ENCODE results near the gene PDCD1.
"Not testable (repeated sequence)": the region's sequence is repeated elsewhere in the genome, so short reads cannot be mapped to it uniquely, and the experiment has no call there.

PDCD1 gene

GRCh38 chr2:241801611-241802420, 56.9 kb downstream of the PDCD1 start:
- no peak for FAIRE-seq

GRCh38 chr2:241800198-241800903, 58.3 kb downstream of the PDCD1 start:
- DNase-seq (ENCODE audit: low spot score), result not testable (repeated sequence)

More at GRCh38 chr2:241801611-241802420, 56.9 kb downstream of the PDCD1 start:
- peak; percentile 2 for DNase-seq (ENCODE audit: low spot score)

More at GRCh38 chr2:241800198-241800903, 58.3 kb downstream of the PDCD1 start:
- not testable (repeated sequence) for FAIRE-seq

Measured in urothelium cell line (cell line).